Gastroesophageal sphincter (tissue), 4 donors: ENCODE results near the gene SYNGAP1. TPM values are rescaled to one million over a fixed set of nuclear protein-coding genes. Genes with fewer than 3 reads are reported as not detected.

ENCODE experiments used
- ATAC-seq: fragments of 150-250 bp; one replicate; pipeline ENCODE4 v1.9.1; 2016; ENCODE audit warnings: mild to moderate bottlenecking, moderate library complexity
- H3K27ac ChIP-seq, 4 donors: fragments of 200-600 bp; sonication (generic) in 3 of 4; 1 replicate in 3 of 4; 2 replicates in 1 of 4; pipeline ENCODE4 v1.5.1; 2016 to 2019
- H3K27me3 ChIP-seq: fragments of 200-600 bp; sonication (generic); one replicate; pipeline ENCODE4 v1.5.1; 2019
- H3K36me3 ChIP-seq, 2 donors: fragments of 200-600 bp; sonication (generic); one replicate each; pipeline ENCODE4 v1.5.1; 2019; ENCODE audit warnings: control low read depth in 1 of 2
- H3K4me1 ChIP-seq, 3 donors: fragments of 200-600 bp; sonication (generic); 1 replicate in 2 of 3; 2 replicates in 1 of 3; pipeline ENCODE4 v1.5.1; 2016 to 2019; ENCODE audit warnings: control low read depth in 2 of 3
- H3K4me3 ChIP-seq, 2 donors: fragments of 200-600 bp; sonication (generic); one replicate each; pipeline ENCODE4 v1.5.1; 2019; ENCODE audit warnings: mild to moderate bottlenecking in 1 of 2, moderate library complexity in 1 of 2
- H3K9me3 ChIP-seq, 3 donors: fragments of 200-600 bp; sonication (generic); one replicate each; pipeline ENCODE4 v1.5.1; 2017 to 2019; ENCODE audit warnings: control low read depth in 2 of 3
- CTCF ChIP-seq, 4 experiments: fragments of 200-600 bp in 2 of 4; fragments of 450-650 bp in 2 of 4; sonication (generic) in 1 of 4; IDR thresholded peaks; one replicate each; pipeline ENCODE4 v1.5.1; 2017 to 2019; ENCODE audit warnings: antibody characterized with exemption in 4 of 4, mild to moderate bottlenecking in 2 of 4, moderate library complexity in 2 of 4
- EP300 ChIP-seq: sonication (generic); formaldehyde crosslinking; IDR thresholded peaks from one replicate; pipeline ENCODE4 v1.6.1; 2017; ENCODE audit warnings: antibody characterized with exemption, mild to moderate bottlenecking
- POLR2A ChIP-seq, 2 donors: fragments of 450-650 bp; IDR thresholded peaks; one replicate each; pipeline ENCODE4 v1.6.1; 2017; ENCODE audit warnings: antibody characterized with exemption in 2 of 2, mild to moderate bottlenecking in 2 of 2, moderate library complexity in 1 of 2
- POLR2AphosphoS5 ChIP-seq: sonication (generic); formaldehyde crosslinking; IDR thresholded peaks from one replicate; pipeline ENCODE4 v1.6.1; 2017; ENCODE audit warnings: antibody characterized with exemption
- WGBS, 2 donors: methylation state at CpG; one replicate each; pipeline ENCODE4 v1.1.5; 2018; ENCODE audit warnings: low coverage in 1 of 2; 5-methylcytosine and 5-hydroxymethylcytosine counted together
- total RNA-seq, 4 donors: library from RNA; depleted of rRNA; stranded (reverse); fragments of >200 nt; gene quantifications; one replicate each; pipeline ENCODE4 v1.1.0, GENCODE V29; 2016

Gene SYNGAP1
- total RNA-seq, 4 donors from 2014 or later = 9.1 to 15.9 (median 12.7) TPM

- H3K27me3 ChIP-seq = no peaks in the 10 kb centered on the region
- H3K36me3 ChIP-seq = no peaks in the 10 kb centered on the region
- TF ChIP-seq CTCF (IDR thresholded peaks at IDR 0.05) (no peak), POLR2AphosphoS5 (no peak), POLR2A (IDR thresholded peaks at IDR 0.05) (no peak), EP300 (no peak)
- no peak for ATAC-seq
- peak overlapping the region in 2 of 4 donors; percentile 92 to 93 for H3K27ac ChIP-seq
- no peaks in the 10 kb centered on the region for H3K9me3 ChIP-seq
- peaks cover 3 to 15% (median 10%) of the 10 kb centered on the region in 3 donors for H3K4me1 ChIP-seq
- 93 to 94% methylated on average over 2 of the region's 2 CpGs for WGBS, 2 donors
- H3K4me3 ChIP-seq = no peak overlapping the region
These were observed 29.7 kb upstream of the SYNGAP1 start for GRCh38 chr6:33390173-33390572.

DNA sequence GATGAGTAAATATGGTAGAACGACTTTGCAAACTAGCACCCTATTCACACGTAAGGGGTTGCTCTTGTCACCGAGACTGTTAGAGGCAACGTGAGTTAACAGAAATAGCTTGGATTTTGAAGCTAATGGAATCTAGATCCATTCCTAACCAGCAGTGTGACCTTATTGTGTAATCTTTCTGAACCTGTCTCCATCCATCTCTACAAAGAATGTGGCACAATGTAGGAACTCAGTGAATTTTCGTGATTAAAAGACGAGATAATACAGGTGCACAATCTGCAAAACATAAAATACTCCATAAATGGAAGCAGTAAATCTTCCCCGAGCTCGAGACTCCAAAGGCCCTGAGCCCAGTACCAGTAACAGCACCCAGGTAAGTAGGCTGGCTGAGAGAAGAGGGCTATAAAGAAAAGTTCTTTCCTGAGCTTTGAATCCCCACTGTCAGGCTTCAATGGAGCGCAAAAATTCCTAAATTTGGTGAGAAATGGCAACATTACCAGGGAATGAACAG is 29.0 kb upstream of the SYNGAP1 start:
- 85 to 87% methylated on average over 4 to 9 of the region's 9 CpGs for WGBS, 2 donors
- H3K4me3 ChIP-seq = peak overlapping the region in 1 of 2 donors; percentile 58
- H3K27ac ChIP-seq = peak overlapping the region; percentile 80 to 93 (median 92)
- TF ChIP-seq EP300 (no peak), CTCF (IDR thresholded peaks at IDR 0.05) (no peak), POLR2A (IDR thresholded peaks at IDR 0.05) (no peak), POLR2AphosphoS5 (no peak)
- ATAC-seq = no peak
- H3K4me1 ChIP-seq = peaks cover 3 to 15% (median 10%) of the 10 kb centered on the region in 3 donors
- H3K9me3 ChIP-seq = no peaks in the 10 kb centered on the region
- no peaks in the 10 kb centered on the region for H3K36me3 ChIP-seq
- no peaks in the 10 kb centered on the region for H3K27me3 ChIP-seq

- TF ChIP-seq EP300 = no peak
- peak; percentile 78 to 98 (median 97) for TF ChIP-seq CTCF (IDR thresholded peaks at IDR 0.05)
- TF ChIP-seq POLR2AphosphoS5 = peak; percentile 83
- no peak for TF ChIP-seq POLR2A (IDR thresholded peaks at IDR 0.05)
These were observed 28.5 kb upstream of the SYNGAP1 start, which contains the start of gene KIFC1 for GRCh38 chr6:33391278-33391921. KIFC1 (plus strand) TSS chr6:33391823; CDS start chr6:33391986, 163 bp downstream.

DNA sequence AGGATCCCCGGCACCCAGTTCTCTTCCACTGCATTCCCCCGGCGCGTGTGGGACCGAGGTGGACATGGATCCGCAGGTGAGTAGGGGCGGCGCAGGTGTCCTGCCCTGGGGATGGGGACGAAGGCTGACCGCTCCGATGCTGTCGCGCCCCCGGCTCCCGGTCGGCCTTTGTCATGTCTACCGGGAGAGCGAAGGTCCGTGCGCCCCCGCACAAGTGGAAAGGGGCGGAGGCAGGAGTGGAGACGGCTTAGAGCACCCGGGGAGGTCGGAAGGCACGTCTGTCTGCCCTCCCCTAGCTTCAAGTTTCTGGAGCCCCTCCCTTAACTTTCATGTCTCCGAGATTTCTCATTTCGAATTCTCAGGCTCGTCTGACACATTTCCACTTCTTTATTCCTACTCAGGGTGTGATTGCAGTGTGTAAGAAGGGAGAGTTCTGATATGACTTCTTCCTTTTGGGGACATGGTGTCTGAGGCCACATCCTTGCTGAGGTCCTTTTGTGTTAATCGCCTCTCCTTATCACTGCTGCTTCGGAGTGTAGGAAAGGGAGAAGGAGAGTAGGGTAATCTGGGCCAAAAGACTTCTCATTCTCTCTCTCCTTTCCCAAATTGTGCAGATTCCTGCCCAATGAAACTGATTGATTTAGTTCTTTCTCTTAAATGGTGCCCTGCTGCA is 27.8 kb upstream of the SYNGAP1 start:
- Histone ChIP-seq H3K27ac (peak overlapping the region in 3 of 4 donors; percentile 92 to 93 (median 93)), H3K27me3 (no peaks in the 10 kb centered on the region)
- whole genome bisulfite sequencing, 2 donors = 0 to 1% methylated on average over 9 of the region's 31 CpGs

More at GRCh38 chr6:33391278-33391921, 28.5 kb upstream of the SYNGAP1 start, which contains the start of gene KIFC1:
- H3K36me3 ChIP-seq = no peaks in the 10 kb centered on the region
- peaks cover 3 to 15% (median 10%) of the 10 kb centered on the region in 3 donors for H3K4me1 ChIP-seq
- WGBS, 2 donors = 0% methylated on average over 1 to 21 of the region's 67 CpGs
- H3K27ac ChIP-seq = peak within 1 kb of the TSS; percentile 80 to 93 (median 92)
- H3K9me3 ChIP-seq = no peaks in the 10 kb centered on the region
- no peaks in the 10 kb centered on the region for H3K27me3 ChIP-seq
- H3K4me3 ChIP-seq = peak within 1 kb of the TSS; percentile 28 to 58
- peak; percentile 97 for ATAC-seq

DNA sequence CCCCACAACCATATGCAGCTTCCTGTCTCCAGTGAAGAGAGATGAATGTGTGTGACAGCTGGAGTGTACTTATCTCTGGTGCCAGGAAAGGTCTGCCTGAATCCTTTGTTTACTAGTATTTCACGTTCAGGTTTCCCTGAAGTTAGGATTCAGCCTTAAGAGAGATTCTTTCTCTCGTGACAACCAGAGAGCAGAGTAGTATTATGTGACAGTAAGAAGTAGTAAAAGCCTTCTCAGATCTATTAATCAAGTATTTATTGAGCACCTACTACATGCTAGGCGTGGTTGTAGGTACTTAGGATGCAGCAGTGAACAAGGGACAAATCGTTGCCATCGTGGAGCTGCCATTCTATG is 27.3 kb upstream of the SYNGAP1 start:
- no peak overlapping the region for H3K4me3 ChIP-seq
- WGBS, 2 donors = 8 to 31% methylated on average over 2 to 5 of the region's 5 CpGs

More for the DNA sequence above, 27.8 kb upstream of the SYNGAP1 start:
- H3K4me1 ChIP-seq = peaks cover 3 to 15% (median 10%) of the 10 kb centered on the region in 3 donors
- H3K4me3 ChIP-seq = peak overlapping the region; percentile 28 to 58
- no peak for ATAC-seq
- TF ChIP-seq EP300 (no peak), POLR2AphosphoS5 (no peak), POLR2A (IDR thresholded peaks at IDR 0.05) (no peak)
- H3K36me3 ChIP-seq = no peaks in the 10 kb centered on the region
- no peaks in the 10 kb centered on the region for H3K9me3 ChIP-seq

More for the DNA sequence above, 27.3 kb upstream of the SYNGAP1 start:
- ATAC-seq = no peak
- H3K27me3 ChIP-seq = no peaks in the 10 kb centered on the region
- TF ChIP-seq POLR2AphosphoS5 (no peak), POLR2A (IDR thresholded peaks at IDR 0.05) (no peak), EP300 (no peak), CTCF (IDR thresholded peaks at IDR 0.05) (no peak)
- no peaks in the 10 kb centered on the region for H3K36me3 ChIP-seq
- no peaks in the 10 kb centered on the region for H3K9me3 ChIP-seq
- H3K4me1 ChIP-seq = peaks cover 3 to 15% (median 10%) of the 10 kb centered on the region in 3 donors
- no peak overlapping the region for H3K27ac ChIP-seq
